Left lung (tissue), 10 donors: ENCODE results near the gene LYPLA2. TPM values are rescaled to one million over a fixed set of nuclear protein-coding genes. Genes with fewer than 3 reads are reported as not detected.
"Not testable (repeated sequence)": the region's sequence is repeated elsewhere in the genome, so short reads cannot be mapped to it uniquely, and the experiment has no call there.

Experiments used
- ATAC-seq: fragments of 200-7000 bp; cut with Tn5 transposase; one replicate; pipeline ENCODE4 v1.9.1; 2020; ENCODE audit warnings: moderate library complexity
- DNase-seq, 4 donors: peaks; one replicate each; pipeline ENCODE4 v3.0.0-alpha.2; 2013 to 2020
- H3K27ac ChIP-seq, 2 donors: fragments of 200-600 bp; sonication (generic) in 1 of 2; one replicate each; pipeline versions ENCODE4 v1.5.0 to v1.8.0; 2020 to 2021
- H3K27me3 ChIP-seq, 2 donors: fragments of 200-600 bp; sonication (generic) in 1 of 2; one replicate each; pipeline versions ENCODE4 v1.5.0 to v1.8.0; 2020 to 2021
- H3K36me3 ChIP-seq, 2 donors: fragments of 200-600 bp; sonication (generic) in 1 of 2; one replicate each; pipeline versions ENCODE4 v1.5.0 to v1.8.0; 2020 to 2021
- H3K4me1 ChIP-seq, 2 donors: fragments of 200-600 bp; one replicate each; pipeline ENCODE4 v1.8.0; 2021
- H3K4me3 ChIP-seq, 2 donors: fragments of 200-600 bp; sonication (generic) in 1 of 2; one replicate each; pipeline versions ENCODE4 v1.5.0 to v1.8.0; 2020 to 2021; ENCODE audit warnings: mild to moderate bottlenecking in 1 of 2
- H3K9me3 ChIP-seq, 2 donors: fragments of 200-600 bp; sonication (generic) in 1 of 2; one replicate each; pipeline versions ENCODE4 v1.5.0 to v1.8.0; 2020 to 2021
- CTCF ChIP-seq, 2 donors: fragments of 200-600 bp; sonication (generic) in 1 of 2; IDR thresholded peaks; one replicate each; pipeline versions ENCODE4 v1.5.0 to v1.8.0; 2021; ENCODE audit warnings: antibody characterized with exemption in 2 of 2
- intact Hi-C, 2 donors: fragments of 100-400 bp; cut with DNase I; formaldehyde crosslinking; loops; one replicate each; pipeline versions ENCODE4 v1.11.2 to v1.14.2; 2022
- polyA plus RNA-seq, 6 donors: library from polyadenylated mRNA; unstranded; fragments of 120-200 nt; gene quantifications; one replicate each; pipeline ENCODE4 v1.2.1, GENCODE V29; 2013; ENCODE audit not compliant: insufficient read length in 6 of 6
- total RNA-seq, 2 donors: library from RNA; stranded (reverse); fragmentation: NEBNext Ultra II Directional; extraction: Animal tissue kit (Norgen Biotek cat#: 25700); gene quantifications; one replicate each; pipeline ENCODE4 v1.2.1, GENCODE V29; 2021
- donor health status: DM: no; HTN: yes; CAD: no.
- donor health status: DM: no; HTN: no; CAD: no.

The LYPLA2 gene
- total and polyA plus RNA-seq, 8 donors, result 36.9 to 65.8 (median 47.1) TPM

GRCh38 chr1:23777979-23778814 is 12.7 kb upstream of the LYPLA2 start, which contains the start of gene PITHD1:
TSS of gene PITHD1 (plus strand) at chr1:23778418. CDS start at chr1:23778516, 98 bp downstream.
- no peaks in the 10 kb centered on the region for H3K9me3 ChIP-seq
- no peak for TF ChIP-seq CTCF (IDR thresholded peaks at IDR 0.05)
- peak; percentile 86 for ATAC-seq
- H3K27ac ChIP-seq, result peak within 1 kb of the TSS; percentile 83 to 86
- peak; percentile 84 to 92 (median 88) for DNase-seq
- H3K27me3 ChIP-seq, result no peaks in the 10 kb centered on the region
- peaks cover 15 to 38% of the 10 kb centered on the region in 2 donors for H3K4me1 ChIP-seq
- intact Hi-C loops, result no loop called here
- peak within 1 kb of the TSS; percentile 69 to 86 for H3K4me3 ChIP-seq
- peaks cover 0 to 15% of the 10 kb centered on the region in 2 donors for H3K36me3 ChIP-seq

- peak overlapping the region in 1 of 2 donors; percentile 69 for H3K4me3 ChIP-seq
- no peaks in the 10 kb centered on the region for H3K27me3 ChIP-seq
- H3K4me1 ChIP-seq, result peaks cover 15 to 38% of the 10 kb centered on the region in 2 donors
- peaks cover 0 to 31% of the 10 kb centered on the region in 2 donors for H3K36me3 ChIP-seq
- intact Hi-C loops, result no loop called here
- no peak for ATAC-seq
- peak overlapping the region in 1 of 2 donors; percentile 46 for H3K27ac ChIP-seq
- TF ChIP-seq CTCF (IDR thresholded peaks at IDR 0.05), result no peak
- H3K9me3 ChIP-seq, result no peaks in the 10 kb centered on the region
- no peak for DNase-seq
Observed at GRCh38 chr1:23779826-23780371, 11.0 kb upstream of the LYPLA2 start.

GRCh38 chr1:23783141-23783540 is 7.8 kb upstream of the LYPLA2 start:
- Histone ChIP-seq H3K36me3 (peaks cover 0 to 63% of the 10 kb centered on the region in 2 donors), H3K4me1 (peaks cover 12 to 26% of the 10 kb centered on the region in 2 donors)
- H3K27ac ChIP-seq, H3K4me3 ChIP-seq, ATAC-seq, H3K27me3 ChIP-seq, intact Hi-C loops, DNase-seq, H3K9me3 ChIP-seq: not testable (repeated sequence)

GRCh38 chr1:23784846-23785245 is 6.1 kb upstream of the LYPLA2 start:
- intact Hi-C loops, result no loop called here
- TF ChIP-seq CTCF (IDR thresholded peaks at IDR 0.05), result no peak
- Histone ChIP-seq H3K9me3 (no peaks in the 10 kb centered on the region), H3K36me3 (peaks cover 0 to 69% of the 10 kb centered on the region in 2 donors), H3K4me1 (peaks cover 2 to 14% of the 10 kb centered on the region in 2 donors), H3K27me3 (no peaks in the 10 kb centered on the region), H3K27ac (peak overlapping the region in 1 of 2 donors; percentile 13), H3K4me3 (no peak overlapping the region)
- DNase-seq (no peak), ATAC-seq (no peak)

GRCh38 chr1:23787701-23788100 is 3.2 kb upstream of the LYPLA2 start:
- no peak for ATAC-seq
- H3K9me3 ChIP-seq, result no peaks in the 10 kb centered on the region
- no peak for TF ChIP-seq CTCF (IDR thresholded peaks at IDR 0.05)
- H3K27ac ChIP-seq, result no peak overlapping the region
- peaks cover 10 to 22% of the 10 kb centered on the region in 2 donors for H3K4me1 ChIP-seq
- peaks cover 0 to 53% of the 10 kb centered on the region in 2 donors for H3K36me3 ChIP-seq
- intact Hi-C loops, result no loop called here
- DNase-seq, result no peak
- H3K4me3 ChIP-seq, result no peak overlapping the region
- H3K27me3 ChIP-seq, result no peaks in the 10 kb centered on the region
